Ovary (tissue), 3 donors: ENCODE data around the gene PIEZO1.

Experiments
- CTCF ChIP-seq, 3 donors: fragments of 450-650 bp in 2 of 3; fragments of 200-600 bp in 1 of 3; IDR thresholded peaks; one replicate each; pipeline versions ENCODE4 v1.5.1 to v1.8.0; 2016 to 2022; ENCODE audit warnings: antibody characterized with exemption in 3 of 3, mild to moderate bottlenecking in 1 of 3
- EP300 ChIP-seq: sonication (generic); formaldehyde crosslinking; IDR thresholded peaks from one replicate; pipeline ENCODE4 v1.6.1; 2017; ENCODE audit warnings: antibody characterized with exemption
- POLR2A ChIP-seq: fragments of 450-650 bp; IDR thresholded peaks from one replicate; pipeline ENCODE4 v1.6.1; 2017; ENCODE audit warnings: antibody characterized with exemption, mild to moderate bottlenecking, moderate library complexity
- donor health status: DM: no; HTN: no; CAD: no.

GRCh38 chr16:88820385-88821025 is 35.5 kb upstream of the PIEZO1 start:
- TF ChIP-seq EP300: no peak
- TF ChIP-seq CTCF (IDR thresholded peaks at IDR 0.05): no peak
- TF ChIP-seq POLR2A: no peak
